GM21381 (cell line): ENCODE data around the gene EMID1.
"Not testable (repeated sequence)": the region's sequence is repeated elsewhere in the genome, so short reads cannot be mapped to it uniquely, and the experiment has no call there.

ENCODE experiments used
- ATAC-seq: cut with Tn5 transposase; IDR thresholded peaks from one replicate; pipeline ENCODE4 v1.9.1; 2021; ENCODE audit warnings: mild to moderate bottlenecking, moderate library complexity; ENCODE audit not compliant: unreplicated experiment

Gene EMID1

GRCh38 chr22:29230972-29231875 is 25.5 kb downstream of the EMID1 start:
- no peak for ATAC-seq

- no peak for ATAC-seq
These were observed 26.6 kb downstream of the EMID1 start for GRCh38 chr22:29231971-29232959.

GRCh38 chr22:29233277-29233877 is 27.7 kb downstream of the EMID1 start:
- ATAC-seq = no peak

GRCh38 chr22:29240481-29240880 is 34.8 kb downstream of the EMID1 start:
- not testable (repeated sequence) for ATAC-seq

- no peak for ATAC-seq
These were observed 38.3 kb downstream of the EMID1 start for GRCh38 chr22:29243874-29244446.

- no peak for ATAC-seq
These were observed 39.3 kb downstream of the EMID1 start for GRCh38 chr22:29244785-29245625.

GRCh38 chr22:29245626-29246385 is 40.1 kb downstream of the EMID1 start:
- peak; percentile 70 for ATAC-seq

GRCh38 chr22:29247891-29248290 is 42.2 kb downstream of the EMID1 start:
- not testable (repeated sequence) for ATAC-seq

GRCh38 chr22:29251265-29251664 is 45.6 kb downstream of the EMID1 start:
- no peak for ATAC-seq

GRCh38 chr22:29251981-29252911 is 46.5 kb downstream of the EMID1 start:
- no peak for ATAC-seq

- no peak for ATAC-seq
These were observed 48.0 kb downstream of the EMID1 start for GRCh38 chr22:29253561-29254285.

- ATAC-seq = no peak
These were observed 48.6 kb downstream of the EMID1 start for GRCh38 chr22:29254286-29254660.

GRCh38 chr22:29255064-29255621 is 49.4 kb downstream of the EMID1 start:
- no peak for ATAC-seq

- no peak for ATAC-seq
These were observed 51.1 kb downstream of the EMID1 start for GRCh38 chr22:29256606-29257325.

GRCh38 chr22:29257751-29258181 is 52.1 kb downstream of the EMID1 start:
- no peak for ATAC-seq
